HepG2 (cell line): ENCODE measurements around the gene MIDN. TPM values are rescaled to one million over a fixed set of nuclear protein-coding genes. Genes with fewer than 3 reads are reported as not detected.

Experiments used
- ATF7 ChIP-seq, 2 experiments: fragments of 450-650 bp in 1 of 2; sonication (generic) in 1 of 2; formaldehyde crosslinking in 1 of 2; IDR thresholded peaks; 2 replicates each; pipeline versions ENCODE4 v1.4.0 to v1.6.1; 2016 to 2020; ENCODE audit warnings: antibody characterized with exemption in 1 of 2, mild to moderate bottlenecking in 1 of 2, missing genetic modification reagents in 1 of 2
- BRD4 ChIP-seq: sonication (generic); formaldehyde crosslinking; IDR thresholded peaks from 2 replicates; pipeline ENCODE4 v1.4.0; 2020; ENCODE audit warnings: missing genetic modification reagents
- CREB1 ChIP-seq, 2 experiments: fragments of 450-650 bp in 1 of 2; IDR thresholded peaks; 2 replicates each; pipeline ENCODE4 v1.6.1; 2016 to 2017; ENCODE audit warnings: control low read depth in 1 of 2, mild to moderate bottlenecking in 1 of 2, missing compliant biosample characterization in 1 of 2, missing genetic modification characterization in 1 of 2
- CTCF ChIP-seq: sonication (generic); formaldehyde crosslinking; IDR thresholded peaks from 2 replicates; pipeline ENCODE4 v1.5.0; 2020; ENCODE audit warnings: mild to moderate bottlenecking, missing genetic modification reagents, moderate library complexity
- GABPB1 ChIP-seq: IDR thresholded peaks from 2 replicates; pipeline ENCODE4 v1.6.1; 2016; ENCODE audit warnings: mild to moderate bottlenecking, missing genetic modification reagents, moderate library complexity, missing compliant biosample characterization
- HNRNPH1 ChIP-seq: fragments of 200-400 bp; formaldehyde crosslinking; optimal IDR thresholded peaks from 2 replicates; pipeline ENCODE3; 2017; ENCODE audit warnings: mild to moderate bottlenecking, low read depth, low read length
- IKZF5 ChIP-seq: IDR thresholded peaks from 2 replicates; pipeline ENCODE4 v1.6.1; 2018; ENCODE audit warnings: missing genetic modification reagents, mild to moderate bottlenecking, missing compliant biosample characterization
- MIER3 ChIP-seq: IDR thresholded peaks from 2 replicates; pipeline ENCODE4 v1.6.1; 2016; ENCODE audit warnings: missing compliant biosample characterization, borderline replicate concordance
- PBX3 ChIP-seq: sonication (generic); formaldehyde crosslinking; IDR thresholded peaks from 2 replicates; pipeline ENCODE4 v1.8.1; 2023; ENCODE audit warnings: missing genetic modification reagents, inconsistent platforms, borderline replicate concordance
- RBFOX2 ChIP-seq: fragments of 200-400 bp; formaldehyde crosslinking; IDR thresholded peaks from 2 replicates; pipeline ENCODE4 v1.6.1; 2017; ENCODE audit warnings: low read depth, mild to moderate bottlenecking, low read length
- SALL2 ChIP-seq: sonication (generic); formaldehyde crosslinking; IDR thresholded peaks from 2 replicates; pipeline ENCODE4 v1.8.1; 2023; ENCODE audit warnings: mild to moderate bottlenecking, missing genetic modification reagents, inconsistent platforms
- YY1 ChIP-seq: IDR thresholded peaks from 2 replicates; pipeline ENCODE4 v1.6.1; 2011; ENCODE audit warnings: low read length, low read depth, moderate library complexity, mild to moderate bottlenecking; ENCODE audit not compliant: insufficient read depth, insufficient replicate concordance
- ZBTB2 ChIP-seq: sonication (generic); formaldehyde crosslinking; IDR thresholded peaks from 2 replicates; pipeline ENCODE4 v1.8.0; 2022; ENCODE audit warnings: low read depth, missing genetic modification reagents
- ZBTB49 ChIP-seq: sonication (generic); formaldehyde crosslinking; IDR thresholded peaks from 2 replicates; pipeline ENCODE4 v1.4.0; 2020; ENCODE audit warnings: missing genetic modification reagents, borderline replicate concordance
- ZC3H13 ChIP-seq: sonication (generic); formaldehyde crosslinking; IDR thresholded peaks from 2 replicates; pipeline ENCODE4 v1.8.1; 2023; ENCODE audit warnings: mild to moderate bottlenecking, missing genetic modification reagents, moderate library complexity
- ZNF260 ChIP-seq: sonication (generic); formaldehyde crosslinking; IDR thresholded peaks from 2 replicates; pipeline ENCODE4 v1.4.0; 2020; ENCODE audit warnings: missing genetic modification reagents, low read depth, mild to moderate bottlenecking, borderline replicate concordance
- ZNF263 ChIP-seq: sonication (generic); formaldehyde crosslinking; IDR thresholded peaks from 2 replicates; pipeline ENCODE4 v1.4.0; 2020; ENCODE audit warnings: missing genetic modification reagents
- ZNF343 ChIP-seq: sonication (generic); formaldehyde crosslinking; IDR thresholded peaks from 2 replicates; pipeline ENCODE4 v1.4.0; 2020; ENCODE audit warnings: mild to moderate bottlenecking, missing genetic modification reagents
- ZNF550 ChIP-seq: sonication (generic); formaldehyde crosslinking; IDR thresholded peaks from 2 replicates; pipeline ENCODE4 v1.4.0; 2020; ENCODE audit warnings: mild to moderate bottlenecking, missing genetic modification reagents, borderline replicate concordance
- ZNF737 ChIP-seq: sonication (generic); formaldehyde crosslinking; IDR thresholded peaks from 2 replicates; pipeline ENCODE4 v1.5.0; 2020; ENCODE audit warnings: missing genetic modification reagents, mild to moderate bottlenecking, borderline replicate concordance
- polyA plus RNA-seq, 8 experiments: library from polyadenylated mRNA; depleted of rRNA in 3 of 8; stranded (reverse) in 7 of 8; unstranded in 1 of 8; fragments of >200 nt; fragmentation: Illumina TruSeq in 4 of 8; extraction: Trizol in 4 of 8; gene quantifications; 2 replicates each; pipeline versions ENCODE4 v1.2.1 to v1.2.3, GENCODE V29; 2011 to 2016; ENCODE audit warnings: low read depth in 4 of 8, missing spikeins in 1 of 8, mixed read lengths in 1 of 8; ENCODE audit not compliant: insufficient read depth in 1 of 8
- total RNA-seq, 5 experiments: library from RNA; depleted of rRNA; stranded (reverse); fragments of >200 nt; fragmentation: Illumina TruSeq; extraction: Trizol; gene quantifications; 2 replicates each; pipeline ENCODE4 v1.2.3, GENCODE V29; 2016; ENCODE audit warnings: low read depth in 1 of 5

MIDN gene
- total and polyA plus RNA-seq, 2 of the 13 experiments (the other 11 are each of a cell fraction or from before 2014, with no cell fraction given), result 8.4 to 18.0 TPM

GRCh38 chr19:1252821-1253513 lies 4.6 kb downstream of the MIDN start (continued):
- TF ChIP-seq ZBTB49 (CRISPR knock-in tag) (no peak), HNRNPH1 (no peak), ZC3H13 (CRISPR knock-in tag) (0 out of 2 replicates have a peak, but pooled peaks have one; percentile 45), GABPB1 (CRISPR knock-in tag) (peak; percentile 42; the same call in 1 of the 2 replicates), IKZF5 (CRISPR knock-in tag) (0 out of 2 replicates have a peak, but pooled peaks have one; percentile 6), CTCF (CRISPR knock-in tag) (no peak), CREB1 (IDR thresholded peaks at IDR 0.05) (peak; percentile 11; the same call in 1 of the 2 replicates), CREB1 (CRISPR knock-in tag; IDR thresholded peaks at IDR 0.05) (no peak; the same call in 1 of the 2 replicates), SALL2 (CRISPR knock-in tag) (0 out of 2 replicates have a peak, but pooled peaks have one; percentile 56), RBFOX2 (peak; percentile 86), ZNF737 (CRISPR knock-in tag) (no peak), ZNF263 (CRISPR knock-in tag) (peak; percentile 28; the same call in 1 of the 2 replicates), MIER3 (CRISPR knock-in tag) (no peak), BRD4 (no peak), ZNF550 (CRISPR knock-in tag) (0 out of 2 replicates have a peak, but pooled peaks have one; percentile 41), ZNF343 (CRISPR knock-in tag) (no peak), YY1 (no peak), ZBTB2 (CRISPR knock-in tag) (no peak), PBX3 (CRISPR knock-in tag) (no peak), ZNF260 (CRISPR knock-in tag) (no peak), ATF7 (IDR thresholded peaks at IDR 0.05) (no peak), ATF7 (CRISPR knock-in tag; IDR thresholded peaks at IDR 0.05) (peak; percentile 11; the same call in 1 of the 2 replicates)
